NOMO-1 treated with dmso at 0.1 percent for 144 hours (cell line): Measurements from ENCODE around the gene HRH2.
"Not testable (repeated sequence)": the region's sequence is repeated elsewhere in the genome, so short reads cannot be mapped to it uniquely, and the experiment has no call there.

Source experiments
- DNase-seq: peaks from one replicate; lab custom pipeline; 2025; ENCODE audit not compliant: unreplicated experiment; lab: John Stamatoyannopoulos, UW

Gene HRH2

DNA sequence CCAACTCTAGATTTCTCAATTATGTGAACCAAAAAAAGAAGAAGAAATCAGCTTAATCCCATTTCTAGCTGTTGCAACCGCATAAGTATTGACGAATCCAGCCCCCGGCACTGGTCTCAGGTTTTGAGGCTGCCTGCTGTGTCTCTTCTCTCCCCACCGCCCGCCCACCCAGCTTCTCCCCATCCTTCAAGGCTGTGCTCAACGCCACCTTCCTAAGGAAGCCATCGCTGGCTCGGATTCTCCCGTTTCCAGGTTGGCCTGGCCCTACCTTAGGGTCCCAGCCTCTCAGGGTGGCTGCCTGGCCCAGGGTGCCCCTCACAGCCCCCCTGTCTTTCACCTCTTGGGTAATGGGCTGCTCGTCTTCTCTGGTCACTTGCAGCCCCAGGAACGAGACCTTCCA is 77.8 kb downstream of the HRH2 start:
- DNase-seq: no peak

DNA sequence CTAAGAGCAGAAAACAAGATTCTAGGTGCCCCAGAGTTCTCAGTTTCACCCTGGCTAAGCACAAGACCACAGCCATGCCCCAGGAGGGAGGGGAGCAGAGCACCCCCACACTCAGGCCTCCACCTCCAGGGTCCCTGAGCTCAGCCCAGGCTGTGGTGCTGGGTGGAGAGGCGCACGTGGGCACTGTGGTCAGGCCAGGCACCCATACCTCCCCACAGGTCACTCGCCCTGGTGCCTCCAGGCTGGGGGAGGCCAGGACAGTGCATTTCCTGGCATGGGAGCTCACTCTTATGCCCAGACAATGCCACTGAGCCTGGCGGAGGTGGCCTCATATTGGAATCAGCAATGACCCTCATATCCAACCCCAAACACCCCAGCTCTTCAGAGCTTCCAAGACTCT is 78.8 kb downstream of the HRH2 start:
- DNase-seq: no peak

DNA sequence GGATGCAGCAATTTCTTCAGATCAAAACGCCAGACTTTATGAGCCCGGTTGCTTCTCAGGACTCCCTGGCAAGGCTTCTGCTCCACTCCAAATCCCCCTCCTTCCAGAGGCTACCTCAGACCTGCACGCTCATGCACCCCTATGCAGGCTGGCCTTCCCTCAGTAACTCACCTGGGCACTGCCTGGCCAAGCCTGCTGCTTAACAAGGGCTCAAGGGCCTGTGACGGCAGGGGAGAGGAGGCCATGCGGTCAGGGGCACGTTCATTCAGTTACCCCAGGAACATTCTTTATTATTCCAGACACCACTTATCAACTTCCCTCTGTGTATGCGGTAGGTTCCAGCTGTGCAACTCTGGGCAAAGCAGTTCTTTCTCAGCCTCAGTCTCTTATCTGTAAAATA is 79.6 kb downstream of the HRH2 start:
- no peak for DNase-seq

DNA sequence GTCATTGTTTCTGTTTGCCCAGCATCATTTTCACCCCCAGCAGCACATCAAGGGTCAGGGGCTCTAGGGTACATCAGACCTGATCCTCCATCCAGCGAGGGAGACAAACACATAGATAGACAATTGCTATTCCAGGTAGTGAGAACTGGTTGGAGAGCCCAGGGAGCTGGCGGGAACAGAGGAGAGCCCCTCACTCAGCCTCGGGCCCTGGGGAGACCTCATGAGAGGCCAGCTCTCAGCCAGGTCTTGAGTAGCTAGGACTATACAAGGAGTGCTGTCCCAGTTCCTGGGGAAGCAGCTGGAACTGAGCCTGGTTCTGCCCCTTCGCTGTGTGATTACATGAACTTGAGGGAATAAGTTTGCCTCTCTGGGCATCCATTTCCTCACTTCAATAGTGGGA is 80.3 kb downstream of the HRH2 start:
- DNase-seq: no peak

DNA sequence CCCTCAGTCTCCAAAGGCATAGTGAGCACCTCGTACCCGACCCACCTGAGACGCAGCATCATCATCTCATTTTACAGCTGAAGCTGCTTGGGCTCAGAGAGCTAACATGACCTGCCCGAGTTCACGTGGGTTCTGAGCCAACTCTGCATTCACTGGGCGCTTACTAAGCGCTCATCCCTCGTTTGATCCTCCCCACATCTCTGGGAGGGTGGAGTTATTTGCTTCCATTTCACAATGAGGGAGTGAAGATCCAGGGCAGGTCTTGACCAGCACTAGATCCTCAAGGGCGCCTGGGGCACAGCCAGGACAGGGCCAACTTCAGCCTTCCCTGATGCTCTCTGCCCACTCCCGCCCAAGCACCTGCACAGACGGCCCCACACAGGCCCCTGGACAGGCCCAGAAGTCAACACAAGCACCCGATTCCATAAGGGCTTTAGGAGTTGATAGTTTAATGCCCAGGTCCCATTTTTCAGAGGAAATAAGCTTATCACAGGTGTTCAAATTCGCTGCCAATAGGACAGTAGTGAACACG is 80.8 kb downstream of the HRH2 start:
- DNase-seq: no peak

DNA sequence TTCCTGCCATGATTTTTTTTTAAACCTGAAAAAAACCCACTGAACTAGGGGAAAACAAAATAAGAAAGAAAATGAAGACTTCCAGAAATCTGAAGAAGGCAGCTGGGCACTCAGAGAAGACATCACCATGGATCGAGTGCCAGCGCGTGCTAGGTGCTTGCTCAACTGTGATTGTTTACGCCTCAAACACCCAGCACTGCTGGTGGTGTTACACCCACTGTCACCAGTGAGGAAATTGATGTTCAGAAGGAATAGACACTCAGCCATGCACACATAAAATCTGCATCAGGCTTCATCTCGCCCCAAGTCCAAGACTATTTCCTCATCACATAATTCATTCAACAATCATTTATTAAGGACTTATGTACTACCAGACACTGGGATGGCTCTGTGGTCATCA is 82.1 kb downstream of the HRH2 start:
- no peak for DNase-seq

DNA sequence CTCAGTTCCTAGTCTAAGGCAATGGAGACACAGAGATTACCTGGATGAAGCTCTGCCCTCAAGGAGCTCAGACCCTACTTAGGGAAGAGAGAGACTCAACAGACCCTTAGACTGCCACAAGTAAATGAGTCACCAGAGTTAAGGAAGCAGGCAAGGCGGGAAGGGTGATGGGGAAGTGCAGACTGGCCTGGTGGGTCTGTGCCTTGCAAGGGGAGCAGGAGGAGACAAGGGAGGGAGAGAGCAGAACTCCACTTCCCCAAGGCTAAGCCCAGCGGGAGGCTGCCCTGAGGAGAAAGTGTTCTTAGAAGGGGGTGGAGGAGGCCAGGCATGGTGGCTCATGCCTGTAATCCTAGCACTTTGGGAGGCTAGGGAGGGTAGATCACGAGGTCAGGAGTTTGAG is 83.7 kb downstream of the HRH2 start:
- DNase-seq: no peak

DNA sequence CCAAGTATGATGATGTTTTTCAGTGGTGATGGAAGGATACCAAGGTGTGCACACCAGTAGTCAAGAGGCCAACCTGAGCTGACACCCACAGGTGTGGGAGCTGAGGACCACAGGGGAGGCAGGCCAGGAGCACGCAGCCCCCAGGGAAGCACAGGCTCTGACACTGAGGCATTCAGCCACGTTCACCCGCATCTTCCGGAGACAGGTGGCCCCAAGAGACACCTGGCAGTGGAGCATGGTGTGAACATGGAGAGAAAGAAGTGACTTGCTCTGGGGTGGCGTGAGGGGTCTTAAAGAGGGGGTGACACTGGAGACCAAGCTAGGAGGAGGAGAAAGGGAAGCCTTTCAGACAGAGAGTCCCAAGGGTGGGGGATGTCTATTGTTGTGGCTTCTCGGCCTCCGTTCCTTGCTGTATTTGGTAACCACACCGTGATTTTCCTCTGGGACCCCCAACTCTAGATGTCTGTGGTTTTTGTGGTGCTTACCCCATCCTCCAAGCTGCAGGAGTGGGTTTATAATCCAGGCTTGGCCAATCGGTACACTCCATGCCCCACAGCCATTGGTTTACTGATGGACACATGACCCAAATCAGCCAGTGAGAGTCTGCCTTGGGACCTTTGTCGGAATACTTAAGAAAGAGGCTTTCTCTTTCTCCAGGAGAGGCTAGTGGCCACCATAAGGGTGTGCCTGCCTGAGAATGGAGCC is 84.6 kb downstream of the HRH2 start:
- DNase-seq: no peak

DNA sequence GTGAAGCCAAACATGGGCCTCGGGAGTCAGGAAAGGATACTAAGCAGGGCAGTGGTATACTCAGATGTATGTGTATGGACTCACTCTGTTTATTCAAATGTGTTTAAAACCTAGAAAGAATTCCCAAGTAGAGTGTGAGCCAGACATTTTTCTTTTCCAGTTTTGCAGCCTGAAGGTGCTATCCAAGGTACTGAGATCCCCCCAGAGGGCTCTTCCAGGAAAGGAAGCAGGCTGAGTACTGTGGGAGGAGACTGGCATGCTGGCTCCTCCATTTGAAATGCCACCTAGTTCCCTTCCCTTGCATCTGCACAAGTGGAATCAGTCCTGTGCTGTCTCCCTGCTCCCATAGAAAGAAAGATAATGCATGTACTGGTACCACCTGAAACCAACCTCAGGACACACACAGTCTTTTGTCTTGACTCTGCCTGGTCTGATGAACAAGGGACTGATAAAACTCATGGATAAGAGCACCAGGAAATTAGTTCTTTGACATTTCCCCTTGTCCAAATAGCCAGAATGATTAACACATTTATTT is 85.9 kb downstream of the HRH2 start:
- no peak for DNase-seq

DNA sequence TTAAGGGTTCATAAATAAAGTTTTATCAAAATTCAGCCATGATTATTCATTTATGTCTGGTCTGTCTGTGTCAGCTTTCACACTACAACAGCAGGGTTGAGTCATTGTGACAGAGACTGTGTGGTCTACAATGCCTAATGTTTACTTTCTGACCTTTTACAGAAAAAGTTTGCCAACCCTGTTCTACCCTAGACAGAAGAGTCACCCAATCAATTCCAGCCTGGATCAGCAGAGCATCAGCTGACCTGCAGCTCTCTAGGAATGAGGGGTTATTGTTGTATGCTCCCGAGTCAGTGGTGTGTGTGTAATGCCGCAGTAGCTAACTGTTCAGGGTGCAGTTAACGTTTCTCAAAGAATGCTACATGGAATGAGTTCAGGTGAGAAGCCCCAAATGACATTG is 87.3 kb downstream of the HRH2 start:
- no peak for DNase-seq

DNA sequence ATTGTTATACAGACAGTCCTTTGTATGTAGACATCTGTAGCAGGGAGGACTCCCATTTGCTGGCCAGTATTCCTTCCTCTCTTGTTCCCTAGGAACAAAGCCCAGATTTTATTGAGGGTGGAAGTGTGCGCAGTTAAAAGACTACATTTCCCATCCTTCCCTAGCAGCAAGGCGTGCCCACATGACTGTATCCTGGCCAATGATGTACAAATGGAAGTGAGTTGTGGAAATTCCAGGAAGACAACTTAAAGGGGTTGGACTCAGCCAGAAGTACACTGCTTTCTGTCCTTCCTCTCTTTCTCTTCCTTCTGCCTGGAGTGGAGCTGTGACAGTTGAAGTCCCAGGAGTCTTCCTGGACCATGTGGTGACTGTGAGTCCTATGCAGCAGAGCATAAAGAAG is 89.0 kb downstream of the HRH2 start:
- no peak for DNase-seq

DNA sequence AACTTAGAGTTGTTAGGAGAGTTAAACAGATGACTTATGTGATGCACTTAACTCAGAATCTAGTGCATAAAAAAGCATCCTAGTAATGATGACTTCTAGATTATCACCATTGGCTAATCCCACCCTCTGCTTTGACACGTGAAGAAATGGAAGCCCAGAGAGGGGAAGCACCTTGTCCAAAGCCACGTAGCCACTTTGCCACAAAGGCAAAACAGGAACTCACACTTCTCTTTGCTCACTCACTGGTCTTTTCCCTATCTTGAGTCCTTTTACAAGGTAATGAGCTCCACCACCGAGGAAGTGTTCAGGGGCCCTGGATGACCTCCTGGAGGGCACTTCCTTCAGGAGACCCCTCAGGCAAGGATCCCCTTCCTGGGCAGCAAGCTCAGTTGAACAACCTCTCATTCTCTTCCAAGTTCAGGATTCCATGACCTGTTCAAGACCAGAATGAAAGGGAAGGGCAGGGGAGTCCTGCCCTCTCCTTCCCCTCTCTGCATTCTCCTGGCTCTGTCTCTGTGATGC is 89.7 kb downstream of the HRH2 start:
- no peak for DNase-seq

DNA sequence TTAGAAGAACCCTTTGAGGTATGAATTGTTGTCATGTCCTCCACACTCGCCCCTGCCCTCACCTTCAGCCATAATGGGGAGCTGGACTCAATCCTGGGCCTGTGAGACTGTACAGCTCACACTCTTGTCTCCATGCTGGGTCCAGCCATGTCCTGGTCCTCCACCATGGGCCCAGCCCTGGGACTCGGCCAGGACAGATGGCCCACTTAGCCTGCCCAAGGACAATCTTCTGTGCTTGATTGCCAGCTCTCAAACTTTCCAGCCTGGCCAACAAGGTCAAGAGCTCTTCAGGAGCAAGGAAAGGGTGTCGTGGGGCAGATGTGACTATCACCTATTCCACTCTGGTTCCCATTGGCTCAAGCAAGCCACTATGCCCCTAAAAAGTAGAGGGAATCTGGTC is 90.8 kb downstream of the HRH2 start:
- no peak for DNase-seq

DNA sequence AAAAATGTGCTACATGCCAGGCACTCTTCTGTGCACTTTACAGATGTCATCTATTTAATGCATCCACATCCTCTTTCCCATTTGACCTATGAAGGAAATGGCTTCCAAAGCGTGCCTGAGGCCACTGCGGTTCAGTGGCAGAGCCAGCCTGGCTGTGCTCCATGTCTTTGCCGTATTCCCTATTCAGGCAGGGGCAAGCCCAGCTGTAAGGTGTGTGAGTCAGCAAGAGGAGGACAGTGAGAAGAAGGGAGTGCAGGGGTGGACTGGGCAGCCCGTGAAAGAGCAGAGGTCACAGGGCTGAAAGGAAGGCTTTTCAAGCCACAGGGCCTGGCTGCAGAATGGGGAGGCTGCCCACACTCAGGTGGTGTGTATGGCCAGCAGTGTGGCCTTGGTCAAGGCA is 91.7 kb downstream of the HRH2 start:
- no peak for DNase-seq

DNA sequence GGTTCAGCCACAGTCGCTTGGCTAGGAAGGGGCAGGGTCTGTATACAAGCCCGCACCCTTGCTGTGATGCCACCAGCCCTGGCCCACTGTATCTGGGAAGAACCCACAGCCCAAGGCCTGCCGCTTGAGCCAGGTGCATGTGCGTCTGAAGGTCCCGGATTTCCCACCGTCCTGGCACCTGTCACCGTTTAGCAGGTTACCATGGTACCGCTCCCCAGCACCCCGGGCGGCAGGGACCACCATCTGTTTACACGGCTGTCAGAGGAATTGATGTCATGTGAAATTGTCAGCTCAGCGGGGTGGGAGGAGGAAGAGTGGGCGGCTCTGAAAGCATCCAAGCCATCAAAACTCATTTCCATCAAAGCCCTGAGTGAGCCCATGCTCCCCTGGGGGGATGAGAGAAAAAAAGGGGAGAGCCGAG is 92.7 kb downstream of the HRH2 start:
- DNase-seq: no peak

DNA sequence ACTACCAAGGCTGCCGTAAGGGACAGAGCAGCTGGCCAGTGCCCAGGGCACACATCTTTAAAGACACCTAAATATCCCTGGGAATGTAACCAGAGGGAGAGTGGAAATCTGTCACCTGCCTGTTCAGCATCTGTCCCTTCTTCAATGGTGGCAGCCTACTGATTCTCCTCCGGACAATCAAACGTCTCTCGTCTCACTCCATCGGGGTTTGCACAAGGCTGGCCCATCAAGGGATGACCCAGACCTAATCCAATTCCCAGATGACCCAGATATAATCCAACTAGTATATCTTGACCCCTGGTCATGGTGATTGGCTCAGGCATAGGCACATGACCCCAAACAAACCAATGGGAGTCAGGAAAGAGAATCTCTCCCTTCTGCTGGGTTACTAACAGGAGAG is 93.5 kb downstream of the HRH2 start:
- no peak for DNase-seq

DNA sequence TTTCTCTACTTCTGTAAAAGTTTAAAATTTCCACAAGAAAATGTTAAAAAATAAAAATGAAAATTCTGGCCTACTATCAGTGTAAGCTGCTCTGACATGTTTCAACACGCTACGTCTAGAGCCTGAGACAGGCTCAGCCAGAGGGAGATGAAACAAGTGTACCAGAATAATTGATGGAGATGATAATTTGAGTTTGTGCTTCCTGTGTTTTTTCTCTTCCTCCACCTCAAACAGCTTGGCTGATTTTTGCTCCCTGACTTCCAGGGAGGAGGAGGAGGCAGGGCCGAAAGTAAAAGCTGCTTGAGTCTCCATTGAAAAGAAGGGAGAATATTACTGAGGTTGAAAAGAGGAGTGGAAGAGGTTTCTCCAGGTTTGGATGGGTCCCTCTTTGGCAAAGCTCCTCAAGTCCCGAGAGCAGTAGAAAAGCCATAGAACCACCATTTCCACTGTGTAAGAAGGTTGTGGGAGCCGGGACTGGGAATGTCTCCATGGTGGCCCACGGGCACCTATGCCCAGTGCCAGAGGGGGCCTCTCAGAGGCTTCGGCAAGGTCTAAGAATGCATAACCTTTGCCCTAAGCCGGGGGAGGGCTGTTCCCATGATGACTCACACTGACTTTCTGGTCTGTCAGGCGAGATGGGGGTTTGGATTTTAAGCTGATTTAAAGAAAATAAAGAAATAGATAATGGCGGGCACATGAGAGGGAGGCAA is 95.1 kb downstream of the HRH2 start:
- DNase-seq: no peak

DNA sequence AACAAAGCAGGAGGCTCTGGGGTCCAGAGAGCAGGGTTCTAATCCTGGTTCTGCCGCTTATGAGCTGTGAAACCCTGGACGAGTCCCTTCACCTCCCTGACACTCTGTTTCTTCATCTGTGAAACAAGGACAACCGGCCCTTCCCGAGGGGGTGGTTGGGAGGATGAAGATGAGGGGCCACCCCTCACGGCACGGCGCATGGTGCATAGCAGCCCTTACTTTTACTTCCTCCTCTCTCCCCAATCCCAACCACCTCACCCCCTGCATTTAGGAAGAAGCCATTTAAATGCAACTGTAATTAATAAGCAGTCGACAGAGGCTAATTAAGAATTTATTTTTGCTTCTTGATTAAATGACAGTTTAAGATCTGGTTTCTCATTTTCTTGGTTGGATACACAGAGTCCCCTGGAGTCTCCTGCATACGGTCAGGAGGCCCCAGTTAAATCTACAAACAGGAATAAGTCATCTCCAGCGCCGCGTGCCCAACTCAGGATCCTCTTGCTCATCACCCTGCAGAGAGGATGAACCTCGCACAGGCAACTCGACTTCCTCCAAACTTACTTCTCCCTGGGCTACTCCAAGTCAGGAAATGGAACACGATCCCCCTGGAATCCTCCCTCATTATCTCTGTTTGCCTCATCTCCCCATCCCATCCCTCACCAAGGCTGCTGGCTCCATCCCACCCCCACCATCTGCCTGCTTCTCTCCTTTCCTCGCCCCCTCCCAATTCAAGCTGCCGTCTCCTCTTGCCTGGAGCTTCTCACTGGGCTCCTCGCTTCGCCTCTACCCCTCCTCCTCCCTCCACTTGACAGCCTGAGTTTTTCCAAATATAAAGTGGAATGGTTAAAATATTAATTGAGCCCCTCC is 95.9 kb downstream of the HRH2 start:
- no peak for DNase-seq

DNA sequence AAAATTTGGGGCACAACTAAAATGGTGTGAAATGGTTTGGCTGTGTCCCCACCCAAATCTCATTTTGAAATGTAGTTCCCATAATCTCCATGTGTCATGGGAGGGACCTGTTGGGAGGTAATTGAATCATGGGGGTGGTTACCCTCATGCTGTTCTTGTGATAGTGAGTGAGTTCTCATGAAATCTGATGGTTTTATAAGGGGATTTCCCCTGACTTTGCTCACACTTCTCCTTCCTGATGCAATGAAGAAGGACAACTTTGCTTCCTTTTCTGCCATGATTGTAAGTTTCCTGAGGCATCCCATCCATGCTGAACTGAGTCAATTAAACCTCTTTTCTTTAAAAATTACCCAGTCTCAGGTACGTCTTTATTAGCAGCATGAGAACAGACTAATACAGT is 102.1 kb downstream of the HRH2 start:
- DNase-seq: not testable (repeated sequence)
